T-helper 1 cell treated with Interleukin-12 subunit alpha and Interleukin-12 subunit beta and Interleukin-4 antibody, amounts not matched to agents 30 μg/mL and 1 μg/mL, for 36 hours (primary cell): Measurements from ENCODE around the gene LAPTM5.

ENCODE experiments used
- H3K27ac Mint-ChIP-seq: one replicate; pipeline ENCODE4 v1.8.0; 2021; ENCODE audit warnings: mild to moderate bottlenecking, mixed read lengths
- H3K27me3 Mint-ChIP-seq: one replicate; pipeline ENCODE4 v1.8.0; 2021; ENCODE audit warnings: low read depth, mixed read lengths
- H3K36me3 Mint-ChIP-seq: one replicate; pipeline ENCODE4 v1.8.0; 2021; ENCODE audit warnings: low read depth, mixed read lengths
- H3K4me1 Mint-ChIP-seq: one replicate; pipeline ENCODE4 v1.8.0; 2021; ENCODE audit warnings: low read depth, mixed read lengths
- H3K4me3 Mint-ChIP-seq: one replicate; pipeline ENCODE4 v1.8.0; 2021; ENCODE audit warnings: mild to moderate bottlenecking, moderate library complexity, mixed read lengths
- H3K9me3 Mint-ChIP-seq: one replicate; pipeline ENCODE4 v1.8.0; 2021; ENCODE audit warnings: mixed read lengths

Gene LAPTM5

DNA sequence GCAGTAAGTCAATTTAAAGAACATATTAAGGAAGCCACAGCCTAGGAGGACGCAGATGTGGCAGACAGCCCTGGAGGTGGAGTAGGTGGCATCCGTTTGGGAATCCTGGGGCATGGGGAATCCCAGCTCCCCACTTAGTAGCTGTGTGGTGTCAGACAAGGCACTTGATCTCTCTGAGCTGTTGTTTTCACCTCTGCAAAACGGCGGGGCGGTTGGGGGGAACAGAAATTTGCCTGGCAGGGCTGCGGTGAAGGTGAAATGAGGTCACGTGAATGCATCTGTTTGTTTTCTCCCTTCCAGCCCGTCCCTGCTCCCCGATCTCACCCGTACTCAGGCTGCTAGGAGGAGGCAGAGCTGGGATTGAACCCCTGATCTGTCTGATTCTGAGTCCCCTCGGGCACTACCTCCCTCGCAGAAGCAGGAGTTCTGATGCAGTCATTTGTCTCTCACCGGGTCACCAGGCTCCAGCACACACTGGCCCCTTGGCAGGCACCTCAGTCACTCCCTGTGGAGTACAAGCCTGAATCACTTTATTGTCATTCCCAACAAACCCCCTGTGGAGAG lies 2.2 kb upstream of the LAPTM5 start:
- Mint-ChIP-seq H3K4me3 (peak overlapping the region; percentile 57), H3K9me3 (no peaks in the 10 kb centered on the region), H3K36me3 (peaks cover 14% of the 10 kb centered on the region), H3K27me3 (no peaks in the 10 kb centered on the region), H3K27ac (peak overlapping the region; percentile 67), H3K4me1 (peaks cover 61% of the 10 kb centered on the region)

DNA sequence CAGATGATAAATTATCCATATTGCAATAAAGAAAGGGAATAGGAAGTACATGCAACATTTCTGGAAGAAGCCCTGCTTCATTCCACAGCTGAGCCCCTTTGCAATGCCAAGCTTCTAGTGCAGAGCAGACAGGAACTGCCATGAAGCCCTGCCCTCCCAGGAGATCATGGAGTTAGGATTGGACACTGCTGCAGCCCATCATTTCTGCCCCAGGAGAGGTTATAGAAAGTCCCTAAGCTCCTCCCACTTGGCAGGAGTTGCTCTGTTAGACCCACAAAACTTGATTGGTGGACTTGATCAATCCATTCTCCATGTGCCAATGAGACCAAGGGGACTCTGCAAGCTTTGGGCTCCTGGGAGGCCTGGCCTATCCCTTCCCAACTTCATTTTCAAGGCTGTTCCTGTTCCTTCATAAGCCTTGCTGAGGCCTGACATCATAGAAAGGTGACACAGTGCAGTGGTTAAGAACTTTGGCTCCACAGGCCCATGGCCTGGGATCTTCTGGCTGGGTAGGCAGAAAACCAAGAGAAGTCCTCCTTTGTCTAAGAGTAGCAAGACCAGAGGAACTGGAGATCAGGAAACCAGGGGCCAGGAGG lies 1.3 kb upstream of the LAPTM5 start:
- Mint-ChIP-seq H3K36me3 (peaks cover 19% of the 10 kb centered on the region), H3K4me3 (peak overlapping the region; percentile 94), H3K4me1 (peaks cover 69% of the 10 kb centered on the region)

DNA sequence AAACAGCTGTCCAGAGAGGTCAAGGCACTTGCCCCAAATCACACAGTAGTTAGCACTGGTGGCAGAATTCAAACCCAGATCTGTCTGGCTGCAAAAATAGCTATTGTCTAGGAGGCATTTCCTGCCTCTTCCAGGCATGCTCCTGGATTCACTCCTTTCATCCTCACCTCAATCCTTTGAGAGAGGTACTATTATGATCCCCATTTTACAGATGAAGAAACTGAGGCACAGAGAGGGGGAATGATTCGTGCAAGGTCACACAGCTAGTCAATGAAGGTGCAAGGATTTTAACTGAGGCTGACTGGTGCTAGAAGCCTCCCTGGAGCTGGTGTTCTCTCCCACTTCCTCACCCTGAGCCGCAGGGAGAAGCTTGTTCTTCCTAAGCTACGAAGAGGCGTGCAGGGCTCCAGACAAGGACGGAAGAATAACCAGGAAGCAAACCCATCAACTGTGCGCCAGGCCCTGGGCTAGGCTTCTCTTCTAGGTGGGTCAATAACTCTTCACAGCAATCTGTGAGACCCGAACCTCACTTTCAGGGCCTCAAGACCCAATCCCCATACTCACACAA lies 631 bp upstream of the LAPTM5 start:
- H3K27me3 Mint-ChIP-seq: no peaks in the 10 kb centered on the region
- no peaks in the 10 kb centered on the region for H3K9me3 Mint-ChIP-seq
- H3K36me3 Mint-ChIP-seq: peaks cover 26% of the 10 kb centered on the region
- peaks cover 72% of the 10 kb centered on the region for H3K4me1 Mint-ChIP-seq
- peak overlapping the region; percentile 94 for H3K4me3 Mint-ChIP-seq
- peak overlapping the region; percentile 76 for H3K27ac Mint-ChIP-seq

More for the DNA sequence above, 1.3 kb upstream of the LAPTM5 start:
- Mint-ChIP-seq H3K9me3 (no peaks in the 10 kb centered on the region), H3K27me3 (no peaks in the 10 kb centered on the region), H3K27ac (peak overlapping the region; percentile 76)

- H3K4me1 Mint-ChIP-seq: peaks cover 70% of the 10 kb centered on the region
- H3K27ac Mint-ChIP-seq: peak overlapping the region; percentile 92
- H3K9me3 Mint-ChIP-seq: no peaks in the 10 kb centered on the region
- no peaks in the 10 kb centered on the region for H3K27me3 Mint-ChIP-seq
- H3K36me3 Mint-ChIP-seq: peaks cover 30% of the 10 kb centered on the region
- H3K4me3 Mint-ChIP-seq: peak overlapping the region; percentile 94
Observed at GRCh38 chr1:30756545-30757351, 826 bp downstream of the LAPTM5 start.

GRCh38 chr1:30756206-30756544 lies 1.4 kb downstream of the LAPTM5 start:
- Mint-ChIP-seq H3K27me3 (no peaks in the 10 kb centered on the region), H3K4me1 (peaks cover 69% of the 10 kb centered on the region), H3K9me3 (no peaks in the 10 kb centered on the region), H3K4me3 (peak overlapping the region; percentile 94), H3K27ac (peak overlapping the region; percentile 92), H3K36me3 (peaks cover 30% of the 10 kb centered on the region)

DNA sequence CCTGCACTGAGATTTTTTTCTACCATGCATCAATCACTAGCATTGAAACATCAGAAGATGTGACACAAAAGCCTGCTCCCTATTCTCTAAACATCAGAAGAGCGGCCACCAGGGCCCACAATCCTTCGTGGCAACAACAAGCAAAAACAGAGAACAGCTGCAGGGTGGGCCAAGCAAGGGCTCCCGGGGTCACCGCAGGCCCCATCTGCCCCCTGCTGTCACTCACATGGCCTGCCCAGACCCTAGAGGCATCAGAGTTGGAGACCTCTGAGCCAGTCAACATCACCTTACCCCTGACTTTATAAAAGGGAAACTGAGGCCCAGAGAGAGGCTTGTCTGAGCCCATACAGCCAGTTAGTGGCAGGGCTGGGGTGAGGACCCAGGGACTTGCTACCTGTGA lies 1.8 kb downstream of the LAPTM5 start:
- H3K36me3 Mint-ChIP-seq: peaks cover 30% of the 10 kb centered on the region
- H3K4me3 Mint-ChIP-seq: peak overlapping the region; percentile 94
- H3K4me1 Mint-ChIP-seq: peaks cover 69% of the 10 kb centered on the region

GRCh38 chr1:30755334-30755733 lies 2.2 kb downstream of the LAPTM5 start:
- peak overlapping the region; percentile 94 for H3K4me3 Mint-ChIP-seq
- no peaks in the 10 kb centered on the region for H3K9me3 Mint-ChIP-seq
- H3K27ac Mint-ChIP-seq: peak overlapping the region; percentile 50
- no peaks in the 10 kb centered on the region for H3K27me3 Mint-ChIP-seq
- H3K4me1 Mint-ChIP-seq: peaks cover 70% of the 10 kb centered on the region
- H3K36me3 Mint-ChIP-seq: peaks cover 30% of the 10 kb centered on the region

More for the DNA sequence above, 1.8 kb downstream of the LAPTM5 start:
- H3K27me3 Mint-ChIP-seq: no peaks in the 10 kb centered on the region
- peak overlapping the region; percentile 50 for H3K27ac Mint-ChIP-seq
- H3K9me3 Mint-ChIP-seq: no peaks in the 10 kb centered on the region

GRCh38 chr1:30754684-30755171 lies 2.8 kb downstream of the LAPTM5 start:
- H3K27me3 Mint-ChIP-seq: no peaks in the 10 kb centered on the region
- peaks cover 30% of the 10 kb centered on the region for H3K36me3 Mint-ChIP-seq
- H3K9me3 Mint-ChIP-seq: no peaks in the 10 kb centered on the region
- peak overlapping the region; percentile 94 for H3K4me3 Mint-ChIP-seq
- peaks cover 70% of the 10 kb centered on the region for H3K4me1 Mint-ChIP-seq
- H3K27ac Mint-ChIP-seq: peak overlapping the region; percentile 50

DNA sequence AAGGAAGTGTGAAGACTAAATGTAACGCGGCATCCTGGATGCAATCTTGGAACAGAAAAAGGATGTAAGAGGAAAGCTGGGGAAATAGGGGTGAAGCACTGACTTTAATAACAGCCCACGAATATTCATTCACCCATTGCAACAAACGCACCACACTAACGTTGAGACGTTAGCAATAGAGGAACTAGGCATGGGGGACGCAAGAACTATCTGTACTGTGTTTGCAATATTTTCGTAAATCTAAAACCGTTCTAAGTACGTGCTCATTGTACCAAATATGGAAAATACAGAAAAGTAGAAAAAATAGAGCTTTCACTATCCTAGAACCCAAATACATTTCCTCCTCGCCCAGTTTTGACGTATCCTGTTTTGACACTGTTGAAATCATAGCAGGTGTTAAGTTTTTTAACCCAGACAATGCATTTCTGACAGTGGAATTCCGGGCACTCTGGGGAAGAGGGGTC lies 3.9 kb downstream of the LAPTM5 start:
- H3K36me3 Mint-ChIP-seq: peaks cover 39% of the 10 kb centered on the region
- no peaks in the 10 kb centered on the region for H3K9me3 Mint-ChIP-seq
- peak overlapping the region; percentile 50 for H3K27ac Mint-ChIP-seq
- no peaks in the 10 kb centered on the region for H3K27me3 Mint-ChIP-seq
- peak overlapping the region; percentile 94 for H3K4me3 Mint-ChIP-seq
- peaks cover 70% of the 10 kb centered on the region for H3K4me1 Mint-ChIP-seq

DNA sequence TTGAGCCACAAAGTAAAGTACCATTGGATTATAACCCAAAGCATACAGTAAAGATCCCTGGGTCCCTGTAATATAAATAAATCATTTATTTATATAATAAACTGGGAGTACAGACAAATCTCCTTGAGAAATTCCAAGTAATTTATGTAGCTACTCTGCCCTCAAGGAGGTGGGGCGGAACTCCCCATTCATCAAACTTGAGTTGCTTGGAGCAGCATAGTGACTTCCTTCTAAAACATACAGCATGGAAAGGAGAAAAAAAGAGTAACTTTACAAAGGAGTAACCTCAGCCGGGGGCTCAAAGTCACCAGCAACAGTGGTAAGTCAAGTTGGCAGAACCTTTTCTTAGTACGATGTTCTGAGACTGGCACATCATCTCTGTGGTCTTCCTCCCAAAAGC lies 4.5 kb downstream of the LAPTM5 start:
- H3K9me3 Mint-ChIP-seq: no peaks in the 10 kb centered on the region
- H3K4me3 Mint-ChIP-seq: peak overlapping the region; percentile 94
- peak overlapping the region; percentile 50 for H3K27ac Mint-ChIP-seq
- no peaks in the 10 kb centered on the region for H3K27me3 Mint-ChIP-seq
- peaks cover 71% of the 10 kb centered on the region for H3K4me1 Mint-ChIP-seq
- peaks cover 43% of the 10 kb centered on the region for H3K36me3 Mint-ChIP-seq

DNA sequence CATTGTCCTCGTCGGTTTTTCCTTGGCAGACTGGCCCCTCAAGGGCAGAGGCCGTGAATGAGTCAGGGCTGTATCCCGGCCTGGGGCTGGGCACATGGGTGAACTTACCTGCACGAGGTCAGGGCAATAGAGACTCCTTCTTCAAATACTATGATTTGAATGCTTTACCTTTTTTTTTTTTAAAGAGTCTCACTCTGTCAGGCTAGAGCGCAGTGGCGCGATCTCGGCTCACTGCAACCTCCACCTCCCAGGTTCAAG lies 5.0 kb downstream of the LAPTM5 start:
- H3K9me3 Mint-ChIP-seq: no peaks in the 10 kb centered on the region
- H3K4me1 Mint-ChIP-seq: peaks cover 74% of the 10 kb centered on the region
- H3K4me3 Mint-ChIP-seq: peak overlapping the region; percentile 50
- H3K27ac Mint-ChIP-seq: peak overlapping the region; percentile 61
- no peaks in the 10 kb centered on the region for H3K27me3 Mint-ChIP-seq
- peaks cover 47% of the 10 kb centered on the region for H3K36me3 Mint-ChIP-seq

- Mint-ChIP-seq H3K27ac (peak overlapping the region; percentile 61), H3K36me3 (peaks cover 52% of the 10 kb centered on the region), H3K27me3 (no peaks in the 10 kb centered on the region), H3K4me3 (peak overlapping the region; percentile 50), H3K4me1 (peaks cover 80% of the 10 kb centered on the region), H3K9me3 (no peaks in the 10 kb centered on the region)
Observed at GRCh38 chr1:30751830-30752650, 5.5 kb downstream of the LAPTM5 start.

- Mint-ChIP-seq H3K36me3 (peaks cover 56% of the 10 kb centered on the region), H3K4me1 (peaks cover 92% of the 10 kb centered on the region), H3K9me3 (no peaks in the 10 kb centered on the region), H3K27ac (peak overlapping the region; percentile 99), H3K27me3 (no peaks in the 10 kb centered on the region), H3K4me3 (peak overlapping the region; percentile 85)
Observed at GRCh38 chr1:30750731-30751291, 6.8 kb downstream of the LAPTM5 start.
